ENCODE data around the gene UBAC2. TPM values are rescaled to one million over a fixed set of nuclear protein-coding genes. Genes with fewer than 3 reads are reported as not detected.

Gene UBAC2
- total and polyA plus RNA-seq, 2 of the 4 experiments (the other 2 are of a cell fraction): 20.8 to 36.3 TPM

DNA sequence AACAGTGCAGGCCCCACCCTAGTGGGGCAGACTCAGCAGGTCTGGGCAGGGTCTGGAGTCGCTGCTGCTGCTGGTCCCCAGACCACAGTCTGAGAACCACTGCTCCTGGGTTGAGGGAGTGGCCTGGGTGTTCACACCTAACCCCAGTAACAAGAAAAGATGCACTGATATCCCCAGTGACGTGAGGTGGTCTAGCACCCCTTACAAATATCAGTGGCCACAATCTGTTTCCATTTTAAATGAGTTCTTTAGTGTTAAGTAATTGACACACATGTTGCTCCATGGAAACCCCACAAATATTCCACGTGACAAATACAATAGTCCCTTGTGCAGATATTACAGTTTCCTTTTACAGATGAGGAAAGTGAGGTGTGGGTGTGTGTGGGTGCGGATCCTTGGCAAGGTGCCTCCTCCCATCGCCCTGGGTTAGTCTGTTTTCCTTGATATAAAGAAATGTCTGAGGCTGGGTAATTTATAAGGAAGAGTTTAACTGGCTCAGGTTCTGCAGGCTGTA, 202.9 kb downstream of the UBAC2 start:
- no peaks in the 10 kb centered on the region for H4K20me1 ChIP-seq (ENCODE audit: insufficient read depth, low read length)
- dilution Hi-C loops (cut with HindIII; ENCODE audit: low sequenced_read_pairs, unreplicated experiment) (no loop called here), intact Hi-C loops (cut with micrococcal nuclease) (no loop called here), in situ Hi-C loops (cut with MboI; ENCODE audit: low sequenced_read_pairs) (no loop called here)
- H3K18ac ChIP-seq (ENCODE audit: low read depth, low read length): no peak overlapping the region
- no CpG with 5 or more reads among the region's 5 CpGs for WGBS, 2 experiments (ENCODE audit: extremely low coverage in 2 of 2, insufficient read length in 1 of 2)
- no peaks in the 10 kb centered on the region for H3K79me1 ChIP-seq (ENCODE audit: low read depth in 1 of 2, low read length in 2 of 2)
- H3K27ac ChIP-seq (ENCODE audit: insufficient read depth, low read length): no peak overlapping the region
- ChIA-PET POLR2A (ENCODE audit: unreplicated experiment) (no interaction called here), CTCF (no interaction called here)
- H3K4ac ChIP-seq (ENCODE audit: low read depth, low read length): no peak overlapping the region
- H3K36me3 ChIP-seq (ENCODE audit: control insufficient read depth, insufficient read depth, low read length): no peaks in the 10 kb centered on the region
- BruUV-seq (replicated peaks): no TSS peak
- H3K4me2 ChIP-seq (ENCODE audit: low read depth, low read length): no peak overlapping the region
- no peak overlapping the region for H2AFZ ChIP-seq (replicated peaks; ENCODE audit: low read length, poor library complexity)
- H3K9me1 ChIP-seq (ENCODE audit: insufficient read depth, low read length): no peaks in the 10 kb centered on the region
- TF ChIP-seq MXI1 (IDR thresholded peaks at IDR 0.05; ENCODE audit: borderline replicate concordance, low read depth, low read length): no peak
- TF ChIP-seq SMC3 (IDR thresholded peaks at IDR 0.05; ENCODE audit: low read depth, low read length): no peak
- no peak for TF ChIP-seq MAZ (IDR thresholded peaks at IDR 0.05; ENCODE audit: borderline replicate concordance, low read depth, low read length)
- TF ChIP-seq RFX5 (IDR thresholded peaks at IDR 0.05; ENCODE audit: low read depth, low read length): no peak
- no peak for TF ChIP-seq NFE2L2 (IDR thresholded peaks at IDR 0.05; ENCODE audit: low read depth, low read length)
- no peak for TF ChIP-seq FOS (IDR thresholded peaks at IDR 0.05; ENCODE audit: low read depth, low read length)
- TF ChIP-seq, protein P1, sequence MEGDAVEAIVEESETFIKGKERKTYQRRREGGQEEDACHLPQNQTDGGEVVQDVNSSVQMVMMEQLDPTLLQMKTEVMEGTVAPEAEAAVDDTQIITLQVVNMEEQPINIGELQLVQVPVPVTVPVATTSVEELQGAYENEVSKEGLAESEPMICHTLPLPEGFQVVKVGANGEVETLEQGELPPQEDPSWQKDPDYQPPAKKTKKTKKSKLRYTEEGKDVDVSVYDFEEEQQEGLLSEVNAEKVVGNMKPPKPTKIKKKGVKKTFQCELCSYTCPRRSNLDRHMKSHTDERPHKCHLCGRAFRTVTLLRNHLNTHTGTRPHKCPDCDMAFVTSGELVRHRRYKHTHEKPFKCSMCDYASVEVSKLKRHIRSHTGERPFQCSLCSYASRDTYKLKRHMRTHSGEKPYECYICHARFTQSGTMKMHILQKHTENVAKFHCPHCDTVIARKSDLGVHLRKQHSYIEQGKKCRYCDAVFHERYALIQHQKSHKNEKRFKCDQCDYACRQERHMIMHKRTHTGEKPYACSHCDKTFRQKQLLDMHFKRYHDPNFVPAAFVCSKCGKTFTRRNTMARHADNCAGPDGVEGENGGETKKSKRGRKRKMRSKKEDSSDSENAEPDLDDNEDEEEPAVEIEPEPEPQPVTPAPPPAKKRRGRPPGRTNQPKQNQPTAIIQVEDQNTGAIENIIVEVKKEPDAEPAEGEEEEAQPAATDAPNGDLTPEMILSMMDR (conservative IDR thresholded peaks at IDR 0.05; ENCODE audit: low read depth, low read length): no peak
- no peak overlapping the region for H3K56ac ChIP-seq (ENCODE audit: extremely low read depth, insufficient read depth, low read length)
- H2BK15ac ChIP-seq (ENCODE audit: low read depth, low read length): no peak overlapping the region
- H3K23ac ChIP-seq (ENCODE audit: low read depth, low read length): no peak overlapping the region
- H3K4me3 ChIP-seq (ENCODE audit: insufficient read depth, low read depth, low read length): no peak overlapping the region
- no peaks in the 10 kb centered on the region for H3K4me1 ChIP-seq (ENCODE audit: control insufficient read depth, insufficient read depth, low read length)
- peaks cover 30% of the 10 kb centered on the region for H3K27me3 ChIP-seq (ENCODE audit: control insufficient read depth, insufficient read depth, low read length)
- H2BK120ac ChIP-seq (ENCODE audit: low read depth, low read length): no peak overlapping the region
- H3K14ac ChIP-seq (replicated peaks; ENCODE audit: low read depth, low read length): no peak overlapping the region
- H4K8ac ChIP-seq (ENCODE audit: low read depth in 2 of 2, low read length in 2 of 2): no peak overlapping the region
- no peak overlapping the region for H2BK5ac ChIP-seq (ENCODE audit: low read depth, low read length, poor library complexity, severe bottlenecking)
- no peak overlapping the region for H2AK5ac ChIP-seq (ENCODE audit: low read depth, low read length)
- H3K9me3 ChIP-seq (ENCODE audit: control insufficient read depth, insufficient read depth, low read length): no peaks in the 10 kb centered on the region
- DNase-seq: no peak
- no peak for ATAC-seq (ENCODE audit: low read depth)
- no peak overlapping the region for H3K9ac ChIP-seq (ENCODE audit: low read depth, low read length)
- H4K91ac ChIP-seq (ENCODE audit: insufficient read depth, low read depth, low read length): no peak overlapping the region
- H2AK9ac ChIP-seq (replicated peaks; ENCODE audit: low read depth, low read length, poor library complexity): no peak overlapping the region
- no peak overlapping the region for H4K5ac ChIP-seq (ENCODE audit: low read depth, low read length)
- no peak overlapping the region for H2BK20ac ChIP-seq (ENCODE audit: low read depth, low read length)

All from IMR-90 (cell line).